ENCODE measurements around the gene MRI1. TPM values are rescaled to one million over a fixed set of nuclear protein-coding genes. Genes with fewer than 3 reads are reported as not detected.

Gene MRI1
- total RNA-seq, 1 experiment from 2014 or later, result 19.6 TPM

DNA sequence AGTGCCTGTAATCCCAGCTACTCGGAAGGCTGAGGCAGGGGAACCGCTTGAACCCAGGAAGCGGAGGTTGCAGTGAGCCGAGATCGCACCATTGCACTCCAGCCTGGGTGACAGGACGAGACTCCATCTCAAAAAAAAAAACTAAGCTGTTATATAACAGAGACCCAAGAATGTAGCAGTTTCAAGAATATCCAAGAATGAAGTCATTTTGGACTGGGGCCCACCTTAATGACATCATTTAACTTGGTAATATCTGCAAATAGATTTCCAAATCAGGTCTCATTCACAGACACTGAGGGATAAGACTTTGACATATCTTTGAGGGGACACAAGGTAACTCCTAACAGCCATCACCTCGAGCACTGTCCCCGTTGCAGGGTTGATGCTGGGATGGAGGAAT is 36.5 kb upstream of the MRI1 start:
- no peaks in the 10 kb centered on the region for H4K20me1 ChIP-seq (ENCODE audit: insufficient read depth)

More for the DNA sequence above, 36.5 kb upstream of the MRI1 start:
- no peak for TF ChIP-seq CEBPB (IDR thresholded peaks at IDR 0.05; ENCODE audit: low read depth)
- TF ChIP-seq EZH2 (IDR thresholded peaks at IDR 0.05), result no peak
- no peak for TF ChIP-seq SRF (IDR thresholded peaks at IDR 0.05; ENCODE audit: low read depth)
- no peak for TF ChIP-seq CTCF (IDR thresholded peaks at IDR 0.05 in 2 of 3, conservative IDR thresholded peaks at IDR 0.05 in 1 of 3; ENCODE audit: borderline replicate concordance in 1 of 3, insufficient read depth in 1 of 3, low read depth in 2 of 3, low read length in 2 of 3)
- no peak for TF ChIP-seq POLR2AphosphoS5 (IDR thresholded peaks at IDR 0.05; ENCODE audit: low read depth, low read length)
- TF ChIP-seq, protein P1, sequence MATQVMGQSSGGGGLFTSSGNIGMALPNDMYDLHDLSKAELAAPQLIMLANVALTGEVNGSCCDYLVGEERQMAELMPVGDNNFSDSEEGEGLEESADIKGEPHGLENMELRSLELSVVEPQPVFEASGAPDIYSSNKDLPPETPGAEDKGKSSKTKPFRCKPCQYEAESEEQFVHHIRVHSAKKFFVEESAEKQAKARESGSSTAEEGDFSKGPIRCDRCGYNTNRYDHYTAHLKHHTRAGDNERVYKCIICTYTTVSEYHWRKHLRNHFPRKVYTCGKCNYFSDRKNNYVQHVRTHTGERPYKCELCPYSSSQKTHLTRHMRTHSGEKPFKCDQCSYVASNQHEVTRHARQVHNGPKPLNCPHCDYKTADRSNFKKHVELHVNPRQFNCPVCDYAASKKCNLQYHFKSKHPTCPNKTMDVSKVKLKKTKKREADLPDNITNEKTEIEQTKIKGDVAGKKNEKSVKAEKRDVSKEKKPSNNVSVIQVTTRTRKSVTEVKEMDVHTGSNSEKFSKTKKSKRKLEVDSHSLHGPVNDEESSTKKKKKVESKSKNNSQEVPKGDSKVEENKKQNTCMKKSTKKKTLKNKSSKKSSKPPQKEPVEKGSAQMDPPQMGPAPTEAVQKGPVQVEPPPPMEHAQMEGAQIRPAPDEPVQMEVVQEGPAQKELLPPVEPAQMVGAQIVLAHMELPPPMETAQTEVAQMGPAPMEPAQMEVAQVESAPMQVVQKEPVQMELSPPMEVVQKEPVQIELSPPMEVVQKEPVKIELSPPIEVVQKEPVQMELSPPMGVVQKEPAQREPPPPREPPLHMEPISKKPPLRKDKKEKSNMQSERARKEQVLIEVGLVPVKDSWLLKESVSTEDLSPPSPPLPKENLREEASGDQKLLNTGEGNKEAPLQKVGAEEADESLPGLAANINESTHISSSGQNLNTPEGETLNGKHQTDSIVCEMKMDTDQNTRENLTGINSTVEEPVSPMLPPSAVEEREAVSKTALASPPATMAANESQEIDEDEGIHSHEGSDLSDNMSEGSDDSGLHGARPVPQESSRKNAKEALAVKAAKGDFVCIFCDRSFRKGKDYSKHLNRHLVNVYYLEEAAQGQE (IDR thresholded peaks at IDR 0.05; ENCODE audit: low read depth), result no peak
- TF ChIP-seq POLR2A (IDR thresholded peaks at IDR 0.05; ENCODE audit: borderline replicate concordance, extremely low read depth, insufficient read depth, insufficient read length), result no peak
- no peak for TF ChIP-seq ZFX (IDR thresholded peaks at IDR 0.05)
- TF ChIP-seq EGR1 (IDR thresholded peaks at IDR 0.05; ENCODE audit: low read depth), result no peak
- no peak for TF ChIP-seq YY1 (IDR thresholded peaks at IDR 0.05; ENCODE audit: extremely low read depth, insufficient replicate concordance, low read depth, low read length)
- TF ChIP-seq, protein P2, sequence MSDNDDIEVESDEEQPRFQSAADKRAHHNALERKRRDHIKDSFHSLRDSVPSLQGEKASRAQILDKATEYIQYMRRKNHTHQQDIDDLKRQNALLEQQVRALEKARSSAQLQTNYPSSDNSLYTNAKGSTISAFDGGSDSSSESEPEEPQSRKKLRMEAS (IDR thresholded peaks at IDR 0.05), result no peak
- TF ChIP-seq ATF3 (IDR thresholded peaks at IDR 0.05), result no peak
- Histone ChIP-seq H2AFZ (ENCODE audit: low read depth, low read length, poor library complexity, severe bottlenecking) (no peak overlapping the region), H3K4me1 (ENCODE audit: control insufficient read depth in 1 of 2, insufficient read depth in 2 of 2, low read length in 2 of 2) (peaks cover 24 to 32% of the 10 kb centered on the region in 2 experiments), H3K27ac (ENCODE audit: low read depth, low read length) (no peak overlapping the region), H3K4me2 (ENCODE audit: low read length) (no peak overlapping the region), H3K9ac (ENCODE audit: low read length) (no peak overlapping the region), H3K4me3 (replicated peaks in 1 of 2; ENCODE audit: low read depth in 1 of 2, low read length in 2 of 2) (no peak overlapping the region), H3K79me2 (ENCODE audit: insufficient read depth, low read length) (peaks cover 5% of the 10 kb centered on the region; the same call in 1 of the 2 replicates), H3K27me3 (ENCODE audit: insufficient read depth, low read length) (no peaks in the 10 kb centered on the region), H3K36me3 (ENCODE audit: control insufficient read depth in 1 of 2, insufficient read depth in 2 of 2, low read length in 2 of 2) (no peaks in the 10 kb centered on the region), H3K9me2 (ENCODE audit: insufficient read depth) (no peaks in the 10 kb centered on the region), H3K9me3 (ENCODE audit: control insufficient read depth in 1 of 2, insufficient read depth in 1 of 2, low read depth in 1 of 2, low read length in 2 of 2) (no peaks in the 10 kb centered on the region)
- ChIA-PET POLR2A (no interaction called here), RAD21 (ENCODE audit: low non-redundant PET in 1 of 2, low total read pairs in 2 of 2, uncharacterized antibody in 2 of 2, unreplicated experiment in 2 of 2) (no interaction called here), CTCF (no interaction called here)
- DNase-seq (ENCODE audit: low read depth, low spot score) (no peak), ATAC-seq (no peak)
- no TSS peak for BruUV-seq (replicated peaks)
- intact Hi-C loops (cut with micrococcal nuclease), result loop anchor here (10.0 kb wide), 1 partner anchor 453 kb away; no protein-coding TSS in a partner anchor
